HG02798 (cell line): ENCODE measurements around the gene CERCAM.
A peak's percentile ranks its signal among the peaks of the same experiment; 100 is the strongest.

Experiments used
- ATAC-seq: cut with Tn5 transposase; IDR thresholded peaks from one replicate; pipeline ENCODE4 v1.9.1; 2021; ENCODE audit warnings: mild to moderate bottlenecking; ENCODE audit not compliant: unreplicated experiment, poor library complexity

CERCAM gene, protein sequence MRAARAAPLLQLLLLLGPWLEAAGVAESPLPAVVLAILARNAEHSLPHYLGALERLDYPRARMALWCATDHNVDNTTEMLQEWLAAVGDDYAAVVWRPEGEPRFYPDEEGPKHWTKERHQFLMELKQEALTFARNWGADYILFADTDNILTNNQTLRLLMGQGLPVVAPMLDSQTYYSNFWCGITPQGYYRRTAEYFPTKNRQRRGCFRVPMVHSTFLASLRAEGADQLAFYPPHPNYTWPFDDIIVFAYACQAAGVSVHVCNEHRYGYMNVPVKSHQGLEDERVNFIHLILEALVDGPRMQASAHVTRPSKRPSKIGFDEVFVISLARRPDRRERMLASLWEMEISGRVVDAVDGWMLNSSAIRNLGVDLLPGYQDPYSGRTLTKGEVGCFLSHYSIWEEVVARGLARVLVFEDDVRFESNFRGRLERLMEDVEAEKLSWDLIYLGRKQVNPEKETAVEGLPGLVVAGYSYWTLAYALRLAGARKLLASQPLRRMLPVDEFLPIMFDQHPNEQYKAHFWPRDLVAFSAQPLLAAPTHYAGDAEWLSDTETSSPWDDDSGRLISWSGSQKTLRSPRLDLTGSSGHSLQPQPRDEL

DNA sequence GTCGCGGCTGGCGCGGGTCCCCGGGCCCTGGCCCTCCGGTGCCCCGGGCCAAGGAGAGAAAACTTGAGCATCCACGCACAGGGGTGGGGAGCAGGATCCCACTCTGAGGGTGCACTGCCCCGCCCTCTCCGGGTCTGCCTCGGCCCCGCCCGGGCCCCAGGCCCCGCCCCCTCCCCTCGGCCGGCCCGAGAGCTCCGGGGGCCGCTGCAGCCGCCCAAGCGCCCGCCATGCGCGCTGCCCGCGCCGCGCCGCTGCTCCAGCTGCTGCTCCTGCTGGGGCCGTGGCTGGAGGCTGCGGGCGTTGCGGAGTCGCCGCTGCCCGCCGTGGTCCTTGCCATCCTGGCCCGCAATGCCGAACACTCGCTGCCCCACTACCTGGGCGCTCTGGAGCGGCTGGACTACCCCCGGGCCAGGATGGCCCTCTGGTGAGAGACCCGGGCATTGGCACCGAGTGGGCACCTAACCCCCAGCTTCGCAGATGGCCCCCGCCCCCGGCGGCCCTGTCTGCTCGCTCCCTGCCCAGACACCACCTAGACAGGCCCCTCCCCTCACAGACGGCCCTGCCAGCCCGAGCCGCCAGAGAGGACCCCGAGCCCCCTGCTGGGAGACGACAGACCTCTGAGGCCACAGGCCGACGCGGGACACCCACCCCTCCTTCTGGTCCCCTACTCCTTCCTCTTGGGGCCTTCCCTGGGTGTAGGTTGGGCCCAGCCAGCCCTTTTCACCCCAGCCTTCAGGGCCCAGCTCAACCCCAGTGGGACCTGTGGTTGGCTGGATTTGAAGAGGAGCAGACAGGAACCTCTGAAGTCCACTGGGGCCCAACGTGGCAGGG, at the start of gene CERCAM:
TSS of gene CERCAM (plus strand) at position 207 of the 831 bp plus-strand sequence. CDS start at position 228, 21 bp downstream.
- peak; percentile 73 for ATAC-seq

DNA sequence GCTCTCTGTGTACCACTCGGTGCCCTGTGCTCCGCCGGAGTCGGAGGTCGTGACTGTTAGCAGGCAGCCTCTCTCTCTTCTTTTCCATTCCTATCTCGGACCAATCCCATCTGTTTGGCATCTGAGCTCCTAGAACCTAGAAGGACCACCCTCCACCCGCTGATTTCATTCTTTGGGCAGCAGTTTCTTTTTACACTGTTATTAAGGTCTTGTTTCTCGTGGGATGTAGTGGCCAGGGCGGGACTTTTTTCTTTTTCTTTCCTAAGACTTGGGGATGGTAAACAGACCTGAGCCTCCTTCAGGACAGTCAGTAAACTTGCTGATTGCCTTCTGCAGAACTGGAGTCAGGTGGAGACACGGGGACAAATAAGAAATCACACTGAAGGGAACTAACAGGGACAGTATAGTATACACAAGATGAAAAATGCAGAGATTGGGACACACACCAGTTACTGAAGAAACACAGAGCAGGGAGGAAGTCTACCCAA, 49.0 kb upstream of the CERCAM start:
- no peak for ATAC-seq

DNA sequence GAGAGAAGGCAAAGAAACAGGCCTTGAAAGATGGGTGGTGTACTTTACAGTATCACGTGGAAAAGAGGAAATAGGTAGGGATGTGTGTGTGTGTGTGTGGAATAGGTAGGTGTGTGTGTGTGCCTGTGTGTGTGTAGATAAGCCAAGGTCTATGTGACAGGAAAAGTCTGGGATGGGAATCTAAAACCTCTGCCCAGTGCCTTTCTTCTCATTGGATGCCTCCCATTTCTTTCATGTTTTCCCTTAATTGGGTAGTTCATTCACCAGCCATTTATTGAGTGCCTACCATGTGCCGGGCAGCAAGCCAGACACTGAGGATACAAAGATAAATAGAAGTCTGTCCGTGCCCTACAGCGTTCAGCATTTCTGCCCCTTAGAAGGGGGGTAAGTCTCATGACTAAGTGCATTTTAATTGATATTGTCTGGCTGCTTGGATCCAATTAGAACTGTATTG, 48.4 kb upstream of the CERCAM start:
- no peak for ATAC-seq

- ATAC-seq, result no peak
Observed at GRCh38 chr9:128372784-128373183, 47.9 kb upstream of the CERCAM start.

- no peak for ATAC-seq
Observed at GRCh38 chr9:128374221-128374675, 46.4 kb upstream of the CERCAM start.

GRCh38 chr9:128375865-128376264, 44.8 kb upstream of the CERCAM start:
- no peak for ATAC-seq

GRCh38 chr9:128382261-128382660, 38.4 kb upstream of the CERCAM start:
- no peak for ATAC-seq

- ATAC-seq, result no peak
Observed at GRCh38 chr9:128383007-128383753, 37.5 kb upstream of the CERCAM start.

- ATAC-seq, result no peak
Observed at GRCh38 chr9:128383791-128384190, 36.9 kb upstream of the CERCAM start.

DNA sequence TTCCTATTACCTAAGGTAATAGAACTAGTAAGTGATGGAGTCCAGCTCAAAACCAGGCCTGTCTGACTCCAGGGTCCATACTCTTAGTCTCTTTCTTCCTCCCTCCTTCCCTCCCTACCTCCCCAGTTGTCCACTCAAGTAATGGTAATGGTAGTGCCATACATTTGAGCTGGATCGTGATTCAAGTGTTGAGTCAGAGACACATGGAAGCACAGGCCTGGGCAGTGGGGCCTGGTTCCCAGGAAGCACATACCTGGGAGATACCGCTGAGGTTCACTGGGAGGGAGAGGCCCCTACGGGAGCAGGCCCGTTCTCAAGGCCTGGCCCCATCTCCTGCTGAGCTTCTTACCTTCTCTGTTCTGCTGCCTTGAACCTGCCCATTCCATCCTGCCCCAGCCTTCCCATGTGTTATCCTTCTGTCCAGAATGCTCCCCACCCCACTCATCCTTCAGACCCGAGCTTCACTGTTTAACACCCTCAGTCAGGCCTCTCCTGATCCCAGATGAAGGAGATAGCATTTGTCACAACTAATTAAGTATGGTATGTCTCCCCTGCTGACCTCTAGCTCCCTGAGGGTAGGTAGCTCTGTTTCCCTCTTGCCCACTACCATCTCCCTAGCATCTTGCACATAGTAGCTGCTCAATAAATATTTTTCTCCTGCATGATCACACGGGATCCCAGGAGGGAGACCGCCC, 35.7 kb upstream of the CERCAM start:
- no peak for ATAC-seq

GRCh38 chr9:128385496-128386460, 34.9 kb upstream of the CERCAM start:
- ATAC-seq, result no peak

DNA sequence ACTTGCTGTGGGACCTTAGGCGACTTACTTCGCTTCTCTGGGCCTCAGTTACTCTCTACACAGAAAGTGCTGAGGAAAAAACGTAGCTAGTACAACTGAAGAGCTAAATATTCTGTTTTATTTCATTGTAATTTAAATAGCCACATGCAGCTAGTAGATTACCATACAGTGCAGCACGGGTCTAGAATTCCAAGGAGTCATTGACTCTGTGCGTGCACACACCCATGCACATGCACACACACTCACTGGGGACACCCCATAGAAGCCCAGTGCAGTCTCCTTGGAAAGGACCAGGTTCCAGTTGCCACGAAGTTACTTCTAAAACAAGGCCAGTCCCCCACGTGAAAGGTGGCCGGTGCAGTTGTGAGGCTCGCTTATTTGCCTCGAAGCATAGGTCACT, 32.5 kb upstream of the CERCAM start:
- ATAC-seq, result no peak

GRCh38 chr9:128389395-128390149, 31.1 kb upstream of the CERCAM start:
- ATAC-seq, result no peak

DNA sequence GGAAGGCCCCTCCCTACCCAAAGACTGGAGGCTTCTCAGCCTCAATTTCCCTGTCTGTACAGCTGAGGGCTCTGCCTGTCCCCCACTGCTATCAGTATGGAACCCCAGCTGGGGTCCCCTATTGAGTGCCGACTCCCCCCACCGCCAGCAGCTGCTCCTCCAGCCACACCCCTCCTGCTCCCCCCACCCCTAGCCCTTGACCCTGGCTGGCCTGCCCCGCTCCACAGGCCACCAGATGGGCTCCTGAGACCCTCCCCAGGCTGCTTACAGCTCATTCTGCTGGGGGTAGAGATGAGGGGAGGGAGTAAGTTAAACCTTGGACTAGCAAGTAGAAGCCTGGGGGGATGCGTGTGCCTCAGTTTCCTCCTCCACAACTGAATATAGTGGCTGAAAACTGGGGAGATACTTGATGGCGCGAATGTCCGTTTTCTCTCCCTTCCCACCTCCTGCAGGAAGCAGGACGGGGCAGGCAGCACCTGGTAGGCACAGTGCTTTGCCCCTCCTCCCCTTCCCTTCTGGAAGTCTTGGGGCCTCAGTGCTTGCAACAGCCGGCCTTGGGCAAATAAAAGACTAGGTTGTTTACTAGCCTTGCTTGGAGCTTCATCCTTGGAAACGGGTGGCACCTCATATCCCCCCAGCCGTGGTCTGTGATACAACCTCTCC, 30.4 kb upstream of the CERCAM start:
- no peak for ATAC-seq

DNA sequence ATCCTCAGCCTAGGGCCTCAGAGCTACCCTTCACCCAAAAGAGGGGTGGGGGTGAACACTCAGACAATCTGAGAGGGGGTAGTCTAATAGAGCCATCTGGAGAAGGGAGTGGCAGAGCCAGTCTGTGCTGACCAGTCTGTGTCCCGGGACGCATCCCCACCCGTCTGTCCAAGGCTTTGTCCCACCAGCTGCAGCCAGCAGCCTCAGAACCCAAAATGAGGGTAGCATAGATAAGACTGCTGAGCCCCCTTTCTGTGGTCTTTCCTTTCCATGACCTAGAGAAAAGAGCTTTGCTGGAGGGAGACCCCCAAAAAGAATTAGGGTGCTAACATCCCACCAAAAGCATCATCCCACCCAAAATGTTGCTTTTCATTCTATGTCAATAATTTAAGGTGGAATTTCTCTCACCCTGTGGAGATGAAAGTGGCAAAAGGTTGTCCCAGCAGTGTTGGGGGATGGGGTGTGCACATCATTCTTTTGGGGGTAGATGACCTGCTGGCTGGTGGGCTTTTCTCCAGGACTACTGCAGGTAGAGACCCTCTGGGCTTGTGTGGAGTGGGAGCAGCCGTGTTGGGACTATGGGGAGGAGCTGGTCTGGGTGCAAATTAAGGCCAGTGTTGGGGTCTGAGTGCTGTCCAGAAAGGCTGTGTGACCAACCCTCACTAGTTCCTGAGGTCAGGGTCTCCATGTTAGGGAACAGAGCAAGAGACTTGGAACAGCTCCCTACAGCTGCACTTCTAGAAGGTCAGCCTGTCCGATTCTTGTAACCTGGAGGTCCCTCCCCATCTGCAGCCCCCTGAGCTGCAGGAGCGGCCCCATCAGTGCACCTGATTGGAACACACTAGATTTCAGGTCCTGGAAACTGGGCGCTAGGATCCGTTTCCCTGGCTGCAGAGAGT, 29.6 kb upstream of the CERCAM start:
- ATAC-seq, result no peak

- no peak for ATAC-seq
Observed at GRCh38 chr9:128391956-128392301, 28.7 kb upstream of the CERCAM start.
